SH-SY5Y (cell line): ENCODE measurements around the gene TMEM51.

ENCODE experiments used
- GATA2 ChIP-seq: IDR thresholded peaks from 2 replicates; pipeline ENCODE4 v1.6.1; 2011; ENCODE audit warnings: mild to moderate bottlenecking, low read depth, low read length
- GATA3 ChIP-seq: IDR thresholded peaks from 2 replicates; pipeline ENCODE4 v1.6.1; 2011; ENCODE audit warnings: low read depth, mild to moderate bottlenecking, low read length, moderate library complexity

GRCh38 chr1:15198684-15199083 lies 45.1 kb downstream of the TMEM51 start:
- TF ChIP-seq GATA2 (no peak), GATA3 (no peak)
